Measurements from ENCODE around the gene JAZF1.

Gene JAZF1

DNA sequence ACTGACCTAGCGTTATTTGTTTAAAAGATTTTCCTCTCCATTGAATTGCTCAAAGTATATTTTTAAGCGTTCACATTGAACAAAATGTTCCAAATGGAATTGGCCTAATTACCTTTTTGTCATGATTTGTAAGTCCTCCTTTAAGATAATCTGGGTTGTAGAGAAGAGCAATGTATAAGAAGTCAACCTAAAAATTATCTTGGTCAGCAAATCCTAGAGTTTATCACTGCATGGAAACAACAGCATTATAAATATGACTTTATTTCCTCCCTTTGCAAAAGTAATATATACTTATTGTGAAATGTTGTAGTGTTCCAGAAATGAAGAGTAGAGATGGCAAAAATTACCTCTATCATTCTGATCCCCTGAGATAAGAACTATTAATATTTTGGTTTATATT, 381.4 kb downstream of the JAZF1 start:
- no peak for DNase-seq

DNA sequence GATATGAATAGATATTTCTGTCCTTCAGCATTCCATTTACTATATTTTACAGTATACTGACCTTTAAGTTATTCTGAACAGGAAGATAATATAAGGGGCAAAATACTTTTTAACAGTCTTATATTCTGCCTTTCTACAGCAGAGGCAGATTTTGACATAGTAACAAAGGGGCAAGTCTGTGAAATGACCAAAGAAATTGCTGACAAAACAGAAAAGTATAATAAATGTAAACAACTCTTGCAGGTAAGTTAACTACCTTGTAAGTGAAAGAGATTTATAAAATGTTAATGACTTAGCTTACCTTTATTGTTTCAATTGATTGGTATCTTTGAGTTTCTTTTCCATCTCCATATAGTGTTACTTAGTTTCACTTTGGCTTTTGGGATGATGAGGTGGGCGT, 384.6 kb downstream of the JAZF1 start:
- DNase-seq = no peak

DNA sequence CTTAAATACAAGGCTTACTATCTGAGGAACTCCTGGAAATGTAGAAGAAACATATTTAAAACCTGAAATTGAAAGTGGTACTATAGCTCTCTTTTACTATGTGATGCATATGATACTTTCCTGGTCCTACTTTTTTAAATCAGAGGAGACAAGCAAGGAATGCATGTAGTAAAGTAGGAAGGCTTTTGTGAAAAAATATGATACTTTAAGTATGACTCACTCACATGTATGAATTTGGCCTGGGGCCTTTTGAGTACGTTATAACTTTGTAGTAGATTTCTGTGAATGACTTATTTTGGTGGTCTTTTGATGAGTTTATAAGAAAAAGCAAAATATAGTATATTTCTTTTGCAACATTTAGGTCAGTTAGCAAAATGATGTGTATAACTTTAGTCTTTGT, 386.8 kb downstream of the JAZF1 start:
- DNase-seq = no peak

DNA sequence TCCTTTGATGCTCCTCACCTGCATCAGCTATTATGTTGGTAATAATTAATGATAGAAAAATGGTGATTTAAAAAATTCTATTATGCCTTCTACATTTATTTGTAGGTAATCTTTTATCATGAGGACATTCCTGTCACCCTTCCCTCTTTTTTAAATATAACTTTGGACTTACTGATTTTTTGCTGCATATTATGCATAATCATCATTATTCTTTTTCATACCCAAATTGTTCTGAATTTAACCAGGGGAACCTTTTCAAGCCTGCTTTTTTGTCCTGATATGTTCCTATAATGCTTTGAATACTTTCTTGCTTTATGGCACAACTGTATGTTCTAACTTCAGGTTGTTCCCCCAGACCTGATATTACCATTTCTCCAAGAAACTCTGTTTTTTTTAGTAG, 392.2 kb downstream of the JAZF1 start:
- no peak for DNase-seq

DNA sequence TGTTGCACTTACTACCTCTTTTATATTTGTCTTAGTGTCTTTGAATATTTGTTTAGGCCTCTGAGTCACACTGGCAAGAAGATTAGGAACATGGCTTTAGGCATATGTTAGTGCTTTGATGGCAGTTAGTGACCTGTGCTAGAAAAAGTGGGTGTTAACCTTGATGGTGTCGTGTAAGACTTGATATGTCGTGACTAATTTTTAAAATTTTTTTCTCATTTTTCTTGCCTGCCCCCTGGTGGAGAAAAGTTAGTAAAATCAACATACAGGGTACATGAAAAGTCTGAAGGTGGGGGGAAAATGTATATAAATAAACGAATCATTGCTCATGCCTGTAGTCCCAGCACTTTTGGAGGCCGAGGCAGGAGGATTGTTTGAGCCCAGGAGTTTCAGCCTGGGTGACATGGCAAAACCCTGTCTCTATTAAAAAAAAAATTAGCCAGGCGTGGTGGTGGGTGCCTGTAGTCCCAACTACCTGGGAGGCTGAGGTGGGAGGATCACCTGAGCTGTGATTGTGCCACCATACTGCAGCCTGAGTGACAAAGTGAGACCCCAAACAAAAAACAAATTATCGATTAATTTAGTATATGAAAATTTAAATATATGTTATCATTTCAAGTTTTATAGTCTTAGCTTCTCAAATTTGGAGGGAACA, 396.1 kb downstream of the JAZF1 start:
- no peak for DNase-seq

DNA sequence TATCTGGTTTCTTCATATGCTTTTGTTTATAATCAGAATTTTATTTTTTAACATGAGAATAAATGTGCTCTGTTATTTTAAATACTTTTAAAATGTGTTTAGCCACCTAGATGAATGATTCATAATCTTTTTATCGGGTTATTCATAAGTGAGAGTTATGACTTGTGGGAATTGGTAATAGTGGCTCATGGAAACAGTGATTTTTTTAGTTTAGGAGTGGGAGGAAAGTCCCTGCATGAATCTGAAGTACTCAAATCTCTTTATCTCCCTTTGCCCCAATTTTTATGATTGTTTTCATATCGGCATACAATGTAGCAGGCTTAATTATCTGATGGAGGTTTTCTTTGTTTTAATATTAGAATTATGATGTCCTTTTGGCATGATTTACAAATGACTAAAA, 397.7 kb downstream of the JAZF1 start:
- DNase-seq = no peak

DNA sequence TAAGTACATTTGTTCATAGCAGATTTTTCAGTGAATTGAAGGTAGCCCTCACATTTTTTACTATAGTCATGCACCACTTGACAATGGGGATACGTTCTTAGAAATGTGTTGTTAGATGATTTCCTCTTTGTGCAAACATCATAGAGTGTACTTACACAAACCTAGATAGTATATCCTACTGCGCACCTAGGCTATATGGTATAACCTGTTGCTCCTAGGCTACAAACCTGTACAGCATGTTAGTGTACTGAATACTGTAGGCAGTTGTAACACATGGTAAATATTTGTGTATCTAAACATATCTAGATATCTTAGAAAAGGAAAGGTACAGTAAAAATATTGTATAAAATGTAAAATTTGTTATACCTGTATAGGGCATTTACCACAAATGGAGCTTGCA, 399.4 kb downstream of the JAZF1 start:
- DNase-seq = no peak
